Stimulated activated CD8-positive, alpha-beta memory T cell treated with anti-CD3 and anti-CD28 coated beads, Interleukin-12 subunit alpha, Interleukin-12 subunit beta, amount 100 ng/mL, for 4 hours (primary cell): ENCODE measurements around the gene SH3BP2.

ENCODE experiments used
- DNase-seq: peaks from one replicate; pipeline ENCODE4 v3.0.0-alpha.2; 2020; ENCODE audit warnings: low read depth

The SH3BP2 gene

GRCh38 chr4:2856266-2856665 is 63.4 kb downstream of the SH3BP2 start:
- DNase-seq: no peak

- DNase-seq: no peak
Observed at GRCh38 chr4:2857349-2857927, 64.6 kb downstream of the SH3BP2 start.

GRCh38 chr4:2858451-2859217 is 65.7 kb downstream of the SH3BP2 start:
- no peak for DNase-seq

- DNase-seq: no peak
Observed at GRCh38 chr4:2859514-2859913, 66.6 kb downstream of the SH3BP2 start.

- no peak for DNase-seq
Observed at GRCh38 chr4:2860391-2861348, 67.8 kb downstream of the SH3BP2 start.

- DNase-seq: no peak
Observed at GRCh38 chr4:2861631-2862436, 68.9 kb downstream of the SH3BP2 start.

- DNase-seq: no peak
Observed at GRCh38 chr4:2862528-2862927, 69.6 kb downstream of the SH3BP2 start.

GRCh38 chr4:2863649-2864048 is 70.8 kb downstream of the SH3BP2 start:
- DNase-seq: no peak

- no peak for DNase-seq
Observed at GRCh38 chr4:2865196-2865780, 72.4 kb downstream of the SH3BP2 start.

- no peak for DNase-seq
Observed at GRCh38 chr4:2866160-2866861, 73.4 kb downstream of the SH3BP2 start.

- DNase-seq: no peak
Observed at GRCh38 chr4:2866891-2867290, 74.0 kb downstream of the SH3BP2 start.

GRCh38 chr4:2867758-2868491 is 75.0 kb downstream of the SH3BP2 start:
- DNase-seq: no peak

- DNase-seq: no peak
Observed at GRCh38 chr4:2868877-2869487, 76.1 kb downstream of the SH3BP2 start.

GRCh38 chr4:2869659-2870058 is 76.8 kb downstream of the SH3BP2 start:
- DNase-seq: no peak

GRCh38 chr4:2870082-2870481 is 77.2 kb downstream of the SH3BP2 start:
- DNase-seq: no peak

GRCh38 chr4:2871466-2871865 is 78.6 kb downstream of the SH3BP2 start:
- no peak for DNase-seq

- DNase-seq: no peak
Observed at GRCh38 chr4:2871911-2872310, 79.0 kb downstream of the SH3BP2 start.

GRCh38 chr4:2873329-2873728 is 80.4 kb downstream of the SH3BP2 start:
- DNase-seq: no peak

- no peak for DNase-seq
Observed at GRCh38 chr4:2874861-2875260, 82.0 kb downstream of the SH3BP2 start.

- no peak for DNase-seq
Observed at GRCh38 chr4:2875556-2875955, 82.7 kb downstream of the SH3BP2 start.
